ENCODE data around the gene FKBP9.
"Not testable (repeated sequence)": the region's sequence is repeated elsewhere in the genome, so short reads cannot be mapped to it uniquely, and the experiment has no call there.

FKBP9 gene

GRCh38 chr7:32957326-32958045, at the start of gene FKBP9:
Gene FKBP9, plus strand, starts transcription at chr7:32957440. Its CDS starts 134 bp downstream, at chr7:32957574.
- peak; percentile 67 for DNase-seq

- DNase-seq: no peak
Observed at GRCh38 chr7:32910195-32910594, 47.0 kb upstream of the FKBP9 start.

- no peak for DNase-seq
Observed at GRCh38 chr7:32914184-32914583, 43.1 kb upstream of the FKBP9 start.

- no peak for DNase-seq
Observed at GRCh38 chr7:32915041-32915536, 42.2 kb upstream of the FKBP9 start.

- DNase-seq: no peak
Observed at GRCh38 chr7:32916006-32916405, 41.2 kb upstream of the FKBP9 start.

GRCh38 chr7:32916994-32917393, 40.2 kb upstream of the FKBP9 start:
- not testable (repeated sequence) for DNase-seq

- DNase-seq: no peak
Observed at GRCh38 chr7:32921896-32922295, 35.3 kb upstream of the FKBP9 start.

- no peak for DNase-seq
Observed at GRCh38 chr7:32928785-32929298, 28.4 kb upstream of the FKBP9 start.

- DNase-seq: no peak
Observed at GRCh38 chr7:32929430-32930143, 27.7 kb upstream of the FKBP9 start.

- DNase-seq: no peak
Observed at GRCh38 chr7:32930378-32930777, 26.9 kb upstream of the FKBP9 start.

- DNase-seq: no peak
Observed at GRCh38 chr7:32935558-32935957, 21.7 kb upstream of the FKBP9 start.

GRCh38 chr7:32936689-32937088, 20.6 kb upstream of the FKBP9 start:
- no peak for DNase-seq

- no peak for DNase-seq
Observed at GRCh38 chr7:32937344-32938174, 19.7 kb upstream of the FKBP9 start.

GRCh38 chr7:32941181-32941580, 16.1 kb upstream of the FKBP9 start:
- DNase-seq: no peak

- DNase-seq: no peak
Observed at GRCh38 chr7:32941681-32942414, 15.4 kb upstream of the FKBP9 start.

GRCh38 chr7:32942415-32943251, 14.6 kb upstream of the FKBP9 start:
- DNase-seq: peak; percentile 31

GRCh38 chr7:32943252-32944030, 13.8 kb upstream of the FKBP9 start:
- DNase-seq: no peak

GRCh38 chr7:32947420-32947983, 9.7 kb upstream of the FKBP9 start:
- DNase-seq: no peak

GRCh38 chr7:32948202-32948601, 9.0 kb upstream of the FKBP9 start:
- DNase-seq: no peak

GRCh38 chr7:32952876-32953275, 4.4 kb upstream of the FKBP9 start:
- DNase-seq: no peak

All from cortex of kidney (tissue), 1 donor.